ENCODE data around the gene NBPF1. TPM values are rescaled to one million over a fixed set of nuclear protein-coding genes. Genes with fewer than 3 reads are reported as not detected.
"Not testable (repeated sequence)": the region's sequence is repeated elsewhere in the genome, so short reads cannot be mapped to it uniquely, and the experiment has no call there.

The NBPF1 gene
- total RNA-seq, result 20.2 and 20.7 TPM in 2 replicates

DNA sequence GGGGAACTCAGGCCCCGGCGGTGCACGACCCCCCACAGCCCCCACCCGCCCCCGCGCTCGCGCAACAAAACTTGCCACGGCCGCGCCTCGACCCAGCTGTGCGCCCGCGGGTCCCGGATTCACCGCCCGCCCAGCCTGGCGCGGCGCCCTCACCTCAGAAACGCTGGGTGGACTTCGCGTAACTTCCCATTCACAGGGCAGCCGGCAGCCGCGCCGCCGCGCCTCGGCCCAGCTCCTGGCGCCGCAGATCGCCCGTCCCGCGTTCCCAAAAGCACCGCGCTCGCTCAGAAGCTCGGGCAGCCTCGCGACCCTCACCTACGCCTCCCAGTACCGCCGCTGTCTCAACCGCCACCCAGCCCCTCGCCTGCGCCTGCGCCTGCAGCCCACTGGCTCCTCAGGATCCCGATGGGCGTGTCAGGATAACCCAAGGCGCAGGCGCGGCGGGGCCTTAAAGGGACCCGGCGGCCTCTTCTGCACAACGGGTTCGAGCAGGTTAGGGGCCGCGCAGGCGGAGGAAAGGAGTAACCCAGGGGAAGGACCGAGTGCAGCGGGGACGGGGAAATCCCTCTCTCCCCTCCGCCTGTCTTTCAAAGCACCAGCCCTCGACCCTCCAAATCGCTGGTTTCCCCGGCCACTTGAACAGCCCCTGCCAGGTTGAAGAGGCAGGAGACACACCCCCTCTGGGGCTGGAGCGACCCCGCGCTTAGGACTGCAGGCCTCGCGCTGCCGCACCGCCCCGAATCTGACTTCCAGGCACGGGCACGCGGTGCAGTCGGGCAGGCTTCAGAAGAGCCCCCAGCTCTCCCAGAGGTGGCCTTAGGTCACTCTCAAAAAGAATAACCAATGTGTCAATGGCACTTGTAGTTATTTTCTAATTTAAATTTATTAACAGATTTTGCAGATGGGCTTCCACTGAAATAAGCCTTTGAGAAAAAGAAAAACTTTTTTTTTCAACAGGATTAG lies at the start of gene NBPF1:
Gene NBPF1 (minus strand): TSS at position 380 of the 963 bp plus-strand sequence.
- peak; percentile 87 to 99 for DNase-seq (ENCODE audit: low read depth in 2 of 2)

DNA sequence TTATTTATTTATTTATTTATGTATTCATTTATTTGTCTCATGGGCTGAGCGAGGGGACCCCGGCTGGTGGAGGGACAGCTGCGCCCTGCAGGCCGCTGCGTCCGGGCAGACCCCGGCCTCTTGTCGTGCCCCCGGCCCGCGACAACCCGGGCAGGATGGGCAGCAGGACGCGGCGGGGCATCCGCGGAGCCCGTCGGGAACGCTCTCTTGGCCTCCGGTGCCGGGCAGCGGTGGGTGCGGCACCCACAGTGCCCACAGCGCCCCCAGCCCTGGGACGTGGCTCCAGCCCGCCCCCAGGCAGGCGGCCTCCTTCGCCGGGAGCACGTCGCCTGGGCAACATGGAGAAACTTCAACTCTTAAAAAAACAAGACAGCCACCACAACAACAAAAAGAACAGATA lies 44.9 kb upstream of the NBPF1 start:
- DNase-seq (ENCODE audit: low read depth in 2 of 2), result not testable (repeated sequence)

DNA sequence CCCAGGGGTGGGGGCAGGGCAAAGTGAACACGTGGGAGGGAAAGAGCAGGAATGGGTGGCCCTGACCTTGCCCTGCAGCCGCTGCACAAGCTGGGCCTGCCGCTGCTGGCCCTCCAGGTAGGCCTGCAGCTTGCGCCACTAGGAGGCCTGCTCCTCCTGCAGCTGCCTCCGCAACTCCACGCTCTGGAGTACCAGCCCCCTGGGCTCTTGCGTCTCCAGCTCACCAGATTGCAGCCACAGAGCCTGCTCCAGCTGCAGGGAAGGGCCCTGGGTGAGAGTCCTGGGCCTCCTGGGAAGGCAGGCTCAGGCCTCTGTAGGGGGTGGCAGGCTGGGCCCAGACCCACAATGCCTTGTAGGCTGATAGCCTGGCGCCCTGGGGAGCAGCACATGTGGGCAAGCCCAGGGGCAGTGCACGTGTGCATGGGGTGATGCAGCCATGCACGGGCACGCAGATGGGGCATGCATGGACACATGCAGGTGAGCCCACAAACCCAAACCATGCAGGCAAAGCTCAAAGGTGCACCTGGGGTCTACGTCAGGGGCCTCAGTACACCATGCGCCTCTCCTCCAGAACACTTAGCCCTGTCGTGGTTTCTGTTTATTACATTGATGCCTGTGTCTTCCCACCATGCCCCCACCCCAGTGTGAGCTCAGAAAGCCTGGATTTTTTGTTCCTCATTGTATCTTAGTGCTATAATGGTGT lies 43.8 kb upstream of the NBPF1 start:
- DNase-seq (ENCODE audit: low read depth in 2 of 2), result not testable (repeated sequence)

DNA sequence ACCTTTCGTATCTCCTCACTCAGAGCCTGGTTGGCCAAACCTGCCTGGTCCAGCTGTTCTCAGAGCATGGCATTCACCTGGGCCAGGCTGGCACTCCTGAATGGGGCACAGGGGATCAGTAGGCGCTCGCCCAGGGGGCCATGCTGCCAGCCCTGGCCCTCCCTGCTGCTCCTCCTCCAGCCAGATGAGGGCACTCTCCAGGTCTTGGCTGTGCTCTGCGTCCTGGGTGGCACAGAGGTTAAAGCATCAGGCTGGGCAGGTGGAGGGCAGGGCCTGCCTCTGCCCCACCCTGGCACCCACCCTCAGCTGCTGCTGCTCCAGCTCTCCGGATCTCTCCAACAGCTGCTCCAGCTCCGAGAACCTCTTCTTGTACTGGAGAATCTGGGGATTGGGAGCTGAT lies 43.2 kb upstream of the NBPF1 start:
- not testable (repeated sequence) for DNase-seq (ENCODE audit: low read depth in 2 of 2)

DNA sequence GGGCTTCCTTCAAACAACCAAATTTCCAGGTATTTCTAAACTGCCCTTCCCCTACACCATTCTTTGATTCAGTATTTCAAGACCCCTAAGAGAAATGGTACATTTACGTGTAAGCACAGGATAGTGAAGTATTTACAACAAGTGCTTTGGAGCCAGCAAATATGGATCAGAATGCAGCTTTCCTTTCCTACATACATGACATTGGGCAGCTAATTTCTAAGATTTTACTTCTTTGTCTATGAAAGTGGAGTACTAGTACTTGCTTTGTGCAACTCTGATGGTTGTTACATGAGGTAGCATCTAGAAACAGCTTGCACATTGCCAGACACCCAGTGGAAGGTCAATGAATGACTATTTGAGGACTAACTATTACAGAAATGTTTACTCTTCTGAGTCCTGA lies 38.2 kb upstream of the NBPF1 start:
- DNase-seq (ENCODE audit: low read depth in 2 of 2), result not testable (repeated sequence)

DNA sequence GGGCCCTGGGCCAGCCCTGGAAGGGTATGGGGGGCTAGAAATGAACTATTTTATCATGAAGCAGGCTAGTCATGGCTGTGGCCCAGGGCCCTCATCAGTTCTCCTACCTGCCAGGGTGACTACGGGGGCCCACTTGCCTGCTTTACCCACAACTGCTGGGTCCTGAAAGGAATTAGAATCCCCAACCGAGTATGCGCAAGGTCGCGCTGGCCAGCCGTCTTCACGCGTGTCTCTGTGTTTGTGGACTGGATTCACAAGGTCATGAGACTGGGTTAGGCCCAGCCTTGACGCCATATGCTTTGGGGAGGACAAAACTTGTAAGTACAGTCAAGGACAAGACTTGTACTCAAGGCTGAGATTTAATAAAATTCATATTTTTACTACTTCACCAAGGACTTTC lies 36.6 kb upstream of the NBPF1 start:
- DNase-seq (ENCODE audit: low read depth in 2 of 2), result not testable (repeated sequence)

DNA sequence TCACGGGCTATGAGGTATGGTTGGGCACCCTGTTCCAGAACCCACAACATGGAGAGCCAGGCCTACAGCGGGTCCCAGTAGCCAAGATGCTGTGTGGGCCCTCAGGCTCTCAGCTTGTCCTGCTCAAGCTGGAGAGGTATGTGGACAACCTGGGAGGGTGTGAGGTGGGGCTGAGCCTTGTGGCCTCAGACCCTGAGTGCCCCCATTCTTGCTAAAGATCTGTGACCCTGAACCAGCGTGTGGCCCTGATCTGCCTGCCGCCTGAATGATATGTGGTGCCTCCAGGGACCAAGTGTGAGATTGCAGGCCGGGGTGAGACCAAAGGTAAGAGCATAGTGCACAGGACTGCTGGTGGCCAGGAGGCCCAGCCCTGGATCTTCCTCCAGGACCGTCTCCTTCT lies 36.0 kb upstream of the NBPF1 start:
- not testable (repeated sequence) for DNase-seq (ENCODE audit: low read depth in 2 of 2)

DNA sequence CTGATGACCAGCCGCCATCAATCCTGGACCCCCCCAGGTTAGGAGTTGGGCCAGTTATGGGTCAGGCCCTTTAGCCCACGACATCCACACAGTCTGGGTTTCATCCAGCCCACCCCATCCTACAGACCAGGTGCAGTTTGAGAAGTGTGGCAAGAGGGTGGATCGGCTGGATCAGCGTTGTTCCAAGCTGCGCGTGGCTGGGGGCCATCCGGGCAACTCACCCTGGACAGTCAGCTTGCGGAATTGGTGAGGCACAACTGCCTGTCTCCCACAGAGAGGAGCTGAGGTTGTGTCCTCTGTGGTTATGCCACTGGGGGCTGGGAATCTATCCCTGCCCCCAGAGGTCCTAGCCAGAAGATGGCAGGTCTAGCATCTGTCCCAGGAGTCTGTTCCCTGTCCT lies 35.4 kb upstream of the NBPF1 start:
- not testable (repeated sequence) for DNase-seq (ENCODE audit: low read depth in 2 of 2)

DNA sequence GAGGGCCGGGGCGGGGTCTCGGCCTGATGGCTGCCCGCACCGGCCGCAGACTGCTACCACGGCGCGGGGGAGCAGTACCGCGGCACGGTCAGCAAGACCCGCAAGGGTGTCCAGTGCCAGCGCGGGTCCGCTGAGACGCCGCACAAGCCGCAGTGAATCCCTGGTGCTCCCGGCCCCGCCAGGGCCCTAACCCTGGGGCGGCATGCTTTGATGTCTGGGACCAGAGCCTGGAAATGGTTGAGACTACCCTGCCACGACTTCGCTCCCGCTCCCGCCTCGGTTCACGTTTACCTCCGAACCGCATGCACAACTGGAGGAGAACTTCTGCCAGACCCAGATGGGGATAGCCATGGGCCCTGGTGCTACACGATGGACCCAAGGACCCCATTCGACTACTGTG lies 34.9 kb upstream of the NBPF1 start:
- not testable (repeated sequence) for DNase-seq (ENCODE audit: low read depth in 2 of 2)

DNA sequence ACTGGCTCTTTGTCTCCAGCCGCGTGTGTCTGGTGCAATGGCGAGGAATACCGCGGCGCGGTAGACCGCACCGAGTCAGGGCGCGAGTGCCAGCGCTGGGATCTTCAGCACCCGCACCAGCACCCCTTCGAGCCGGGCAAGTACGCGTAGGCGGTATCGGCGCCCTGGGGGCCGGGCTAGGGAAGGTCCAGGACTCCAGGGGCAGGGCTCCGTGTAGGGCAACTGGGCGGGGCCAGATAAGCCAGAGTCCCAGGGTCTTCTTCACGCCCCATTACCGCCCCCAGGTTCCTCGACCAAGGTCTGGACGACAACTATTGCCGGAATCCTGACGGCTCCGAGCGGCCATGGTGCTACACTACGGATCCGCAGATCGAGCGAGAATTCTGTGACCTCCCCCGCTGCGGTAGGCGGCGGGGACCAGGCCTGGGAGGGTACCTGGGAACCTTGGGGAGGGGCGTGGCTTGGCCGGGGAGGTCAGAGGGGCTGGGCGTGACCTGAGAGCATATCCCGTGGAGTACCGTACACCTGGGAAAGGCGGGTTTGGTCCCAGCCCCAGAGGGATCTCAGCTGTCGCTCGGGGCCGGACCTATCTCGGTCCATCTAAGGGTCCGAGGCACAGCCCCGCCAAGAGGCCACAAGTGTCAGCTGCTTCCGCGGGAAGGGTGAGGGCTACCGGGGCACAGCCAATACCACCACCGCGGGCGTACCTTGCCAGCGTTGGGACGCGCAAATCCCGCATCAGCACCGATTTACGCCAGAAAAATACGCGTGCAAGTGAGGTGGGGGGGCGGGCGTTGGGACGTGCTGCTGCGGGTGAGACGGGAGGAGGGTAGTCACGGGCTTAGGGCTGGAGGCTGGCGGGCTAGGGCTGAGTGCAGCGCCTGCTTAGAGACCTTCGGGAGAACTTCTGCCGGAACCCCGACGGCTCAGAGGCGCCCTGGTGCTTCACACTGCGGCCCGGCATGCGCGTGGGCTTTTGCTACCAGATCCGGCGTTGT lies 34.1 kb upstream of the NBPF1 start:
- DNase-seq (ENCODE audit: low read depth in 2 of 2), result not testable (repeated sequence)

DNA sequence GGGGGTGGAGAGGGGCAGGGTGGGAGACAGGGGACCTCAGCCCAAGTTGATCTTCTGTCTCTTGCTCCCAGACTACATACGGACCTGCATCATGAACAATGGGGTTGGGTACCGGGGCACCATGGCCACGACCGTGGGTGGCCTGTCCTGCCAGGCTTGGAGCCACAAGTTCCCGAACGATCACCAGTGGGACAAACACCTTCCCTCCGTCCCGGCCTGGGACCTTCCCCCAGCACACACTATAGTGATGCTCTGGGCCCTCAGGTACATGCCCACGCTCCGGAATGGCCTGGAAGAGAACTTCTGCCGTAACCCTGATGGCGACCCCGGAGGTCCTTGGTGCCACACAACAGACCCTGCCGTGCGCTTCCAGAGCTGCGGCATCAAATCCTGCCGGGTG lies 33.4 kb upstream of the NBPF1 start:
- not testable (repeated sequence) for DNase-seq (ENCODE audit: low read depth in 2 of 2)

DNA sequence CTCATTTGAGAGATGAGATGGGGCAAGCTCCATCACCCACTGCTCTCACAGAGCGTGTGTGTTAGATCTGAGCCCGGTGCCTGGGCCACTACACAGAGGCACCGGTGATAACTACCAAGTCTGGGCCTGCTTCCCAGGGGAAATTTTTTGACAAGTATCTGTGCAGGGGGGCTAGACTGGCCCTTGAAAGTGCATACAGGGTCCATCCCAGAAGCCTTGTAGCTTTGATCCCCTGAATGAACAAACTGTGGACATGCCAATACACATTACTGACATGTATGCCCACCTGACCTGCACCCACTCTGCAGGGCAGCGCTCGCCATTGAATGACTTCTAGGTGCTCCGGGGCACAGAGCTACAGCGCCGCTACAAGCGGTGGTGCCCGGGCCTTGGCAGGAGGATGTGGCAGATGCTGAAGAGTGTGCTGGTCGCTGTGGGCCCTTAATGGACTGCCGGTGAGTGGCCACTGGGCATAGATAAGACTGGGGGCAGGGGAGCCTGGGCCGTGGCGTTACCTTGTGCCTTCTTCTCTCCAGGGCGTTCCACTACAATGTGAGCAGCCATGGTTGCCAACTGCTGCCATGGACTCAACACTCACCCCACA lies 32.8 kb upstream of the NBPF1 start:
- DNase-seq (ENCODE audit: low read depth in 2 of 2), result not testable (repeated sequence)

DNA sequence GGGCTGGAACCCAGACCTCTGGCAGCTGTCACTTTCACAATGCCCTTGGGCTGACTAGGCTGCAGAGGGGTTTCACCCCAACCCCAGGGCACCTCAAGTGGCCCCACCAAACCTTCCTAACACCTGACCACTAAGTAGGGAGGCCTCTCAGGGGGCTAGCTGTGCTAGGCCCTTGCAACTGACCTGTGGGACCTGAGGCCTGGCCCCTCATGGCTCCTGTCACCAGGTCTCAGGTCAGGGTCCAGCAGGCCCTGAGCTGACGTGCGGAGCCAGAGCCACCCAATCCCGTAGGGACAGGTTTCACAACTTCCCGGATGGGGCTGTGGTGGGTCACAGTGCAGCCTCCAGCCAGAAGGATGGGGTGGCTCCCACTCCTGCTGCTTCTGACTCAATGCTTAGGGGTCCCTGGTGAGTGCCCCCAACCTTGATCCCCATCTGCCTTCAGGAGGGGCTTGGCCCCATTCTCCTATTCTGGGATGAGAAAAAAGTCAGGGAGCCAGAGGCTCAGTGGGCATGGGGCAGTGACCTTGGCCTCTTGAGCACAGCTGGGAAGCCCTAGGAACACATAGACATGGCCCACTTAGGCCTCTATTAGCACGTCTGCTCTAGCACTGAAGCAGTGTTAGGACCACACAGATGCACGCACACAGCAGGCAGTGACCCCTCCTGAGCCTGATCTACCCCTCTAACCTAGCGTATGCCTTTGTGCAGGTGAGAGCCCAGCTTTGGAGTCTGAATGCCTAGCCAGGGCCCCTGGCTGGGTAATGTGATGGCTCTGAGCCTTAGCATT lies 32.1 kb upstream of the NBPF1 start:
- not testable (repeated sequence) for DNase-seq (ENCODE audit: low read depth in 2 of 2)

DNA sequence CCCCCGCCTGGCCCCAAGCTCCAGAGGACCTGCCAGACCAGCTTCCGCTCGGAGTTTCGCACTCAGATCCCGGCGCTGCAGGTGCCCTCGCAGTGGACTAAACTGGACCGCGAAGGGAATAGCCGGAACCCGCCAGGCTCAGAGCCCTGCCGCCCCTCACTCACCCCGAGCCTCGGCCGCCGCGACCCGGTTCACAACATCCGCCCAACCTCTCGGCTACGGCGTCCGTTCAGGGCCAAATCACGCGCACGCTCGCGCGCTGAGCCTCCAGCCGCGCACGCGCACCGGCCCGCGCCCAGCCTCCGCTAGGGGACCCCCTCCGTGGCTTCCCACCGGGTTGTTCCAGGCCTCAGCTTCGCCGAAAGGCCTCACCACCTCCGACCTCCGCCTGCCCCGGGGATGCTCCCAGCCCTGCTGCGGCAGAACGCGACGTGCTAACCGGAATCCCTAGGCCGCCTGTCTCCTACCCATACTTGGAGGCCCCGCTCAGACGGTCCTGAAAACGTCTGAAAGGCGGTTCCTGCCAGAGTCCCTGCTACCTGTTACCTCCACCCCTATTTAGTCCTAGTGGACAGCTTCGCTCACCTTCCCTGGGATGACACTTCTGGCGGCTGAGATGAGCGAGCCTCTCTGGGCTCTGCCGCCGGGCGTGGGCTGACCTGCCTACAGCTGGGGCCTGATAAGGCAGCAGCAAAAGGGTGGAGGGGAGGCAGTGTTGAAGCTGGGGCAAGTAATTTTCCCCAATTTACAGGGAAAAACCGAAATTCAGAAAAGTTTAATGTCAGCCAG lies 31.3 kb upstream of the NBPF1 start:
- DNase-seq (ENCODE audit: low read depth in 2 of 2), result peak; percentile 97 to 98

DNA sequence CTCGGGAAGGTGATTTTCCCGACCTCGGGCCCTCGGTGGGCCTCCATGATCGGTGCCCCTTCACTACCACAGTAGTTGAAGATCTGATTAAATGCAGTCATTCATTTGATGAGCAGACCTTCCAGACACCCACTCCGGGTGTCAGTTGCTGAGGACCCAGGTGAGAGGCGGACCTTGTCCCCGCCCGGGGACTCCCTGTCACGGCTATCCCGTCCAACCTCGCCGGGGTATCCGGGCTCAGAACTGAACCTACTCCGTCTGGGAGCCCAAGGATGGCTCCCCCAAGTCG lies 30.8 kb upstream of the NBPF1 start:
- DNase-seq (ENCODE audit: low read depth in 2 of 2), result peak in 1 of 2 donors; percentile 27

DNA sequence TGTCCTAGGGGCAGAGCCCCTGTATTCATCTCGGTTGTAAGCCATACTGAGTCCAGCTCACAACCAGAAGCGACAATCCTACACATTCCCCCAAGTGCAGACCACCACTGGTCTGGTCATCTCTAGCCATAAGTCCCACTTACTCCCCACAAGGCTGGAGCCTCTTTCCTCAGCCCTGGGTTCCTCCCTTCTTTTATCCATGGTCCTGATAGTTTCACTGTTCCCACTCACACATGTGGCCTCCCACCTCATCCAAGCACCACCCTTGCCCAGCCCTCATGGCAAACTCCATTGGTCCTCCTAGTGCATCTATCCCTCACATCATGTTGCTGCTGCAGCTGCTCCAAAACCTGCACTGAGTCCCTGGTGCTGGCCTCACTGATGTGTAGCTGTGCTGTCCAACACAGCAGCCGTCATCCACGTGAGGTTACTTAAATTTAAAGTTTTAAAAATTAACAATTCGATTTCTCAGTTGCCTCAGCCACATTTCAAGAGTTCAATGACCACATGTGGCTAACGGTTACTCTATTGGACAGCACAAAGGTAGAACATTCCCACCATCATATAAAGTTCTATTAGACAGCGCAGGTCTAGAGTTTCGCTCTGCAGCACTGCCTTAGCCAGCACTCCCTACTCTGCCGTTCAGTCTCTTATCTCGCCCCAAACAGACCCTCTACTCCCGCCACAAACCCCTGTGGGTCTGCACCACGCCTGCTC lies 30.3 kb upstream of the NBPF1 start:
- peak in 1 of 2 donors; percentile 33 for DNase-seq (ENCODE audit: low read depth in 2 of 2)

DNA sequence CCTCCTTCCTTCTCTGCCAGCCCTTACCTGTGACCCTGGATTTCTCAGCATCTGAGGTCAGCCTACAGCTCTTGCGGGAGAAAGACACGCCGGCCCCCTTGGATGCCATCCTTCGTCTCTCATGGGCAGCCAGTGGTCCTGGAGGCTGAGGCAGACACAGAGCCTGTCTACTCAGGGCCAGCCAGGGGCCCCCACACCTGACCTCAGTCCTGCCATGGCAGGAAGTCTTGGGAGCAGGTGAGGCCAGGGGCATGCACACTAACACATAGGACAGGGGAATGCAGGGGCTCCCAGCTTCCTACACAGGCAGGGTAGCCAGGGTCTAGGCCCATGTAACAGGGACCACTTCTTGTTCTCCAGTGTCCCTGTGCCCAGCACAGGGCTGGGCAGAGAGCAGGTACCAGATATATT lies 29.6 kb upstream of the NBPF1 start:
- DNase-seq (ENCODE audit: low read depth in 2 of 2), result not testable (repeated sequence)

Measured in lung microvascular endothelial cell (primary cell).